ENCODE results near the gene CIBAR2. TPM values are rescaled to one million over a fixed set of nuclear protein-coding genes. Genes with fewer than 3 reads are reported as not detected.

CIBAR2 gene
- total RNA-seq, 2 experiments from 2014 or later: not detected

- ChIA-PET POLR2A (no interaction called here), CTCF (interaction anchor here (1.7 kb wide), 1 partner anchor 9 kb away, joined by 4 read pairs; no protein-coding TSS in a partner anchor)
- intact Hi-C loops (cut with micrococcal nuclease): no loop called here
These were observed 7.7 kb upstream of the CIBAR2 start for GRCh38 chr16:85120006-85120340.

GRCh38 chr16:85117418-85117817 is 5.1 kb upstream of the CIBAR2 start:
- no peak overlapping the region for H3K27ac Mint-ChIP-seq
- no peaks in the 10 kb centered on the region for H3K36me3 Mint-ChIP-seq (ENCODE audit: low read depth)
- H3K4me1 Mint-ChIP-seq (ENCODE audit: low read depth): peaks cover 11% of the 10 kb centered on the region
- CTCF ChIA-PET: no interaction called here
- DNase-seq (no peak), ATAC-seq (no peak)
- TF ChIP-seq CTCF (IDR thresholded peaks at IDR 0.05): no peak
- intact Hi-C loops (cut with micrococcal nuclease): no loop called here
- POLR2A ChIA-PET: no interaction called here
- peaks cover 1% of the 10 kb centered on the region for H3K9me3 Mint-ChIP-seq
- H3K4me3 Mint-ChIP-seq: no peak overlapping the region
- no peaks in the 10 kb centered on the region for H3K27me3 Mint-ChIP-seq

More at GRCh38 chr16:85120006-85120340, 7.7 kb upstream of the CIBAR2 start:
- H3K4me1 Mint-ChIP-seq (ENCODE audit: low read depth): peaks cover 9% of the 10 kb centered on the region
- DNase-seq: no peak
- no peak overlapping the region for H3K27ac Mint-ChIP-seq
- no peaks in the 10 kb centered on the region for H3K36me3 Mint-ChIP-seq (ENCODE audit: low read depth)
- no peak for ATAC-seq
- no peak overlapping the region for H3K4me3 Mint-ChIP-seq
- H3K27me3 Mint-ChIP-seq: no peaks in the 10 kb centered on the region
- TF ChIP-seq CTCF (IDR thresholded peaks at IDR 0.05): no peak
- peaks cover under 1% of the 10 kb centered on the region for H3K9me3 Mint-ChIP-seq

- peak; percentile 97 for ATAC-seq
These were observed 2.8 kb upstream of the CIBAR2 start for GRCh38 chr16:85114909-85115567.

GRCh38 chr16:85113913-85114312 is 1.6 kb upstream of the CIBAR2 start:
- ChIA-PET POLR2A (interaction anchor here (0.6 to 1.8 kb wide), 2 partner anchors 8 to 66 kb away, joined by 3 to 4 read pairs; no protein-coding TSS in a partner anchor), CTCF (interaction anchor here (1.4 to 1.6 kb wide), 9 partner anchors 10 to 183 kb away, joined by 4 to 48 read pairs (median 5); no protein-coding TSS in a partner anchor)
- TF ChIP-seq CTCF (IDR thresholded peaks at IDR 0.05): no peak
- ATAC-seq (no peak), DNase-seq (no peak)
- Mint-ChIP-seq H3K27me3 (no peaks in the 10 kb centered on the region), H3K9me3 (peaks cover 1% of the 10 kb centered on the region), H3K4me1 (ENCODE audit: low read depth) (peaks cover 11% of the 10 kb centered on the region), H3K4me3 (no peak overlapping the region), H3K27ac (no peak overlapping the region), H3K36me3 (ENCODE audit: low read depth) (no peaks in the 10 kb centered on the region)
- intact Hi-C loops (cut with micrococcal nuclease): no loop called here

More at GRCh38 chr16:85114909-85115567, 2.8 kb upstream of the CIBAR2 start:
- peak; percentile 94 for TF ChIP-seq CTCF (IDR thresholded peaks at IDR 0.05)
- Mint-ChIP-seq H3K4me3 (peak overlapping the region; percentile 53), H3K4me1 (ENCODE audit: low read depth) (peaks cover 11% of the 10 kb centered on the region), H3K36me3 (ENCODE audit: low read depth) (no peaks in the 10 kb centered on the region), H3K9me3 (peaks cover 1% of the 10 kb centered on the region), H3K27me3 (no peaks in the 10 kb centered on the region), H3K27ac (peak overlapping the region; percentile 90)
- DNase-seq: peak; percentile 92
- ChIA-PET CTCF (interaction anchor here (0.6 to 1.9 kb wide), 47 partner anchors 8 to 440 kb away, joined by 3 to 48 read pairs (median 4); partner anchors contain the start of genes KIAA0513 and ZDHHC7), POLR2A (interaction anchor here (1.4 to 1.8 kb wide), 2 partner anchors 9 to 10 kb away, joined by 4 read pairs; no protein-coding TSS in a partner anchor)
- intact Hi-C loops (cut with micrococcal nuclease): no loop called here

GRCh38 chr16:85113168-85113733 is 979 bp upstream of the CIBAR2 start:
- ChIA-PET POLR2A (no interaction called here), CTCF (interaction anchor here (0.6 to 1.2 kb wide), 4 partner anchors 22 to 142 kb away, joined by 3 to 4 read pairs (median 3); no protein-coding TSS in a partner anchor)
- Mint-ChIP-seq H3K4me1 (ENCODE audit: low read depth) (peaks cover 11% of the 10 kb centered on the region), H3K27ac (no peak overlapping the region), H3K4me3 (no peak overlapping the region), H3K36me3 (ENCODE audit: low read depth) (no peaks in the 10 kb centered on the region), H3K27me3 (no peaks in the 10 kb centered on the region), H3K9me3 (peaks cover 1% of the 10 kb centered on the region)
- TF ChIP-seq CTCF (IDR thresholded peaks at IDR 0.05): no peak
- intact Hi-C loops (cut with micrococcal nuclease): no loop called here
- DNase-seq (no peak), ATAC-seq (no peak)
